Measurements from ENCODE around the gene SYT8.

DNA sequence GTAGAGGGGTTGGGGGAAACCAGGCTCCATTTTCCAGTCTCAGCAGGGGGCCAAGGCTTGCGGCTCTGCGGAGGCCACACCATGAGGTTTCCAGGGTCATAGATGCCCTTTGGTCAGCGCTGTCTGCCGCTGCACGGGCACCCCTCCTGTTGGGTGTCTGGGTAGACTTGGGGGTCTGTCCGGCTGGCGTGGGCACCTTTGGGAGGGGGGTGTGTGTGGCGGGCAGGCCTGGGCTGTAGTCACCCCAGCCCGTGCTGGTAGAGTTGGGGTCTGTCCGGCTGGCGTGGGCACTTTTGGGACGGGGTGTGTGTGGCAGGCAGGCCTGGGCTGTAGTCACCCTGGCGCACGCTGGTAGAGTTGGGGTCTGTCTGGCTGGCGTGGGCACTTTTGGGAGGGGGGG, 36.7 kb downstream of the SYT8 start:
- TF ChIP-seq POLR2AphosphoS5 (IDR thresholded peaks at IDR 0.05; ENCODE audit: low read depth) (no peak), REST (IDR thresholded peaks at IDR 0.05; ENCODE audit: unreplicated experiment) (no peak), CTCF (conservative IDR thresholded peaks at IDR 0.05; ENCODE audit: low read depth in 2 of 2) (no peak)

All from GM23338 (cell line).